ENCODE data around the gene INO80D.

Gene INO80D

GRCh38 chr2:205976120-205976814, 109.7 kb downstream of the INO80D start:
- TF ChIP-seq CTCF (IDR thresholded peaks at IDR 0.05; ENCODE audit: insufficient read depth, low read depth, low read length, missing control alignments): no peak
- DNase-seq (ENCODE audit: low read depth): no peak
- no peak overlapping the region for H3K4me3 ChIP-seq (ENCODE audit: low read depth, low read length)

- H3K4me3 ChIP-seq (ENCODE audit: low read depth, low read length): no peak overlapping the region
- no peak for TF ChIP-seq CTCF (IDR thresholded peaks at IDR 0.05; ENCODE audit: insufficient read depth, low read depth, low read length, missing control alignments)
- no peak for DNase-seq (ENCODE audit: low read depth)
Measured at GRCh38 chr2:205975082-205975949, 110.7 kb downstream of the INO80D start.

GRCh38 chr2:205972113-205972512, 113.9 kb downstream of the INO80D start:
- DNase-seq (ENCODE audit: low read depth): no peak
- no peak for TF ChIP-seq CTCF (IDR thresholded peaks at IDR 0.05; ENCODE audit: insufficient read depth, low read depth, low read length, missing control alignments)
- H3K4me3 ChIP-seq (ENCODE audit: low read depth, low read length): no peak overlapping the region

GRCh38 chr2:205970348-205970747, 115.6 kb downstream of the INO80D start:
- TF ChIP-seq CTCF (IDR thresholded peaks at IDR 0.05; ENCODE audit: insufficient read depth, low read depth, low read length, missing control alignments): no peak
- no peak for DNase-seq (ENCODE audit: low read depth)
- H3K4me3 ChIP-seq (ENCODE audit: low read depth, low read length): no peak overlapping the region

GRCh38 chr2:205969584-205969983, 116.4 kb downstream of the INO80D start:
- no peak for TF ChIP-seq CTCF (IDR thresholded peaks at IDR 0.05; ENCODE audit: insufficient read depth, low read depth, low read length, missing control alignments)
- DNase-seq (ENCODE audit: low read depth): no peak
- no peak overlapping the region for H3K4me3 ChIP-seq (ENCODE audit: low read depth, low read length)

GRCh38 chr2:205967391-205968075, 118.4 kb downstream of the INO80D start:
- DNase-seq (ENCODE audit: low read depth): peak; percentile 43
- TF ChIP-seq CTCF (IDR thresholded peaks at IDR 0.05; ENCODE audit: insufficient read depth, low read depth, low read length, missing control alignments): no peak

More at GRCh38 chr2:205967391-205968075, 118.4 kb downstream of the INO80D start:
- no peak overlapping the region for H3K4me3 ChIP-seq (ENCODE audit: low read depth, low read length)

All from GM12865 (cell line).